ENCODE measurements around the gene ZBTB17. TPM values are rescaled to one million over a fixed set of nuclear protein-coding genes. Genes with fewer than 3 reads are reported as not detected.

ZBTB17 gene
- total and polyA plus RNA-seq, 2 of the 8 experiments (the other 6 are each of a cell fraction or from before 2014, with no cell fraction given) = 24.7 to 36.2 TPM

DNA sequence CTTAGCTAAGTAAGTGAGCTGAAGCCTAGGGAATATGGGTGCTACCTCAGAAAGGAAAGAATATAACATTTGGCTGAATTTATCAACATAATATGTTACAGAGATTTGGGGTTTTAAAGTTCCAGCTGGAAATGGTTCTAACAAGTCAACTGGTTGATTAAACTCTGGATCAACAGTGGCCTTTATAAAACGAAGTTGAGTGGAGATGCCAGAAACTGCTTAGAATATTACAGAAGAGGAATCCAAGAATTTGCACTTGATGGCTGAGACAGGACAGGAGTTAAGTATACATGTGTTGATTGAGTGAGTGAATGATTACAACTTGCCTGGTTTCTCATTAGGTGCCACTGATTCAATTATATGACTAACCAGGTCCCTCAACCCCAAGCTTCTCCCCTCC lies 7.4 kb upstream of the ZBTB17 start:
- H2BK5ac ChIP-seq (ENCODE audit: low read depth, low read length) = no peak overlapping the region
- H3K14ac ChIP-seq (ENCODE audit: insufficient read length) = no peak overlapping the region
- H4K5ac ChIP-seq (ENCODE audit: insufficient read length, low read depth, low read length) = no peak overlapping the region
- H2AK5ac ChIP-seq (ENCODE audit: low read depth, low read length) = no peak overlapping the region
- no peak overlapping the region for H2BK120ac ChIP-seq (replicated peaks; ENCODE audit: low read depth, low read length)
- 32% methylated on average over 1 of the region's 1 CpG; no CpG with 5 or more reads in 1 of the 2 experiments for WGBS, 2 experiments (ENCODE audit: extremely low coverage in 1 of 2, insufficient coverage in 1 of 2, insufficient read length in 1 of 2, insufficient replicate concordance in 2 of 2, low coverage in 1 of 2, low lambda C conversion rate in 2 of 2, missing lambda C conversion rate in 1 of 2)
- H3K79me2 ChIP-seq (ENCODE audit: control insufficient read depth in 1 of 2, insufficient read depth in 2 of 2, low read length in 2 of 2) = no peaks in the 10 kb centered on the region
- FAIRE-seq = no peak
- H2BK20ac ChIP-seq (ENCODE audit: low read length) = no peak overlapping the region
- no peak for DNase-seq (ENCODE audit: low read depth in 1 of 2, low spot score in 2 of 2)
- no peaks in the 10 kb centered on the region for H3K36me3 ChIP-seq (ENCODE audit: control insufficient read depth in 2 of 4, insufficient read depth in 4 of 4, low read length in 3 of 4)
- H3K27ac ChIP-seq (ENCODE audit: low read depth, low read length) = no peak overlapping the region
- no peak overlapping the region for H4K8ac ChIP-seq (ENCODE audit: extremely low read depth, insufficient read depth, low read length)
- H3K4me2 ChIP-seq (ENCODE audit: insufficient read depth in 1 of 2, low read depth in 2 of 2, low read length in 2 of 2) = no peak overlapping the region
- no peak overlapping the region for H3K4ac ChIP-seq (replicated peaks; ENCODE audit: insufficient read length, low read depth, low read length)
- H3K9ac ChIP-seq (replicated peaks in 1 of 4; ENCODE audit: extremely low read depth in 1 of 4, low read depth in 3 of 4, low read length in 3 of 4) = no peak overlapping the region
- H3K18ac ChIP-seq (ENCODE audit: extremely low read depth, low read length) = no peak overlapping the region
- H2AFZ ChIP-seq (ENCODE audit: low read length) = no peak overlapping the region
- no peak overlapping the region for H3K56ac ChIP-seq (replicated peaks; ENCODE audit: insufficient read length, low read depth, low read length)
- no peaks in the 10 kb centered on the region for H3K4me1 ChIP-seq (replicated peaks in 1 of 4; ENCODE audit: control insufficient read depth in 3 of 4, insufficient read depth in 4 of 4, low read length in 3 of 4)
- no peaks in the 10 kb centered on the region; the same call in 1 of the 2 replicates for H3K23me2 ChIP-seq (ENCODE audit: low read depth, low read length)
- no peak overlapping the region for H3K4me3 ChIP-seq (ENCODE audit: extremely low read depth in 1 of 4, insufficient read depth in 2 of 4, low read depth in 3 of 4, low read length in 4 of 4)
- ChIA-PET CTCF (ENCODE audit: partially characterized antibody) (interaction anchor here (1.0 to 1.2 kb wide), 2 partner anchors 20 to 191 kb away, joined by 3 to 5 read pairs; no protein-coding TSS in a partner anchor), POLR2A (ENCODE audit: partially characterized antibody) (no interaction called here)
- H4K91ac ChIP-seq (replicated peaks; ENCODE audit: insufficient read length, low read length) = no peak overlapping the region
- H2BK15ac ChIP-seq (ENCODE audit: low read length) = no peak overlapping the region
- H4K20me1 ChIP-seq (replicated peaks in 1 of 2; ENCODE audit: control insufficient read depth in 1 of 2, insufficient read depth in 2 of 2, low read length in 2 of 2) = no peaks in the 10 kb centered on the region
- no peaks in the 10 kb centered on the region for H3K27me3 ChIP-seq (replicated peaks in 1 of 4; ENCODE audit: control insufficient read depth in 3 of 4, extremely low read depth in 1 of 4, insufficient read depth in 3 of 4, low read length in 3 of 4)
- H3K23ac ChIP-seq (ENCODE audit: insufficient read length) = no peak overlapping the region
- no peaks in the 10 kb centered on the region for H3K79me1 ChIP-seq (ENCODE audit: low read depth, low read length)
- no peak overlapping the region for H2BK12ac ChIP-seq (ENCODE audit: low read depth, low read length)
- 0 out of 4 replicates have a peak, but pooled peaks cover 0 to 6% of the 10 kb centered on the region in 2 experiments for H3K9me3 ChIP-seq (ENCODE audit: insufficient read depth in 2 of 2, low read depth in 1 of 2, low read length in 1 of 2)
- TF ChIP-seq, protein P1, sequence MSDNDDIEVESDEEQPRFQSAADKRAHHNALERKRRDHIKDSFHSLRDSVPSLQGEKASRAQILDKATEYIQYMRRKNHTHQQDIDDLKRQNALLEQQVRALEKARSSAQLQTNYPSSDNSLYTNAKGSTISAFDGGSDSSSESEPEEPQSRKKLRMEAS (IDR thresholded peaks at IDR 0.05) = no peak
- TF ChIP-seq POU5F1 (IDR thresholded peaks at IDR 0.05; ENCODE audit: low read depth, low read length) = no peak
- no peak for TF ChIP-seq KDM4A (IDR thresholded peaks at IDR 0.05; ENCODE audit: low read depth, low read length, severe bottlenecking)
- no peak for TF ChIP-seq MAFK (IDR thresholded peaks at IDR 0.05; ENCODE audit: low read depth, low read length)
- TF ChIP-seq CREB1 (IDR thresholded peaks at IDR 0.05) = no peak
- TF ChIP-seq EP300 (IDR thresholded peaks at IDR 0.05; ENCODE audit: borderline replicate concordance in 1 of 2, low read depth in 2 of 2, low read length in 2 of 2) = no peak
- no peak for TF ChIP-seq TEAD4 (IDR thresholded peaks at IDR 0.05; ENCODE audit: low read depth, low read length)
- TF ChIP-seq ZNF274 (IDR thresholded peaks at IDR 0.05; ENCODE audit: borderline replicate concordance, extremely low read depth, low read length) = no peak
- no peak for TF ChIP-seq BACH1 (IDR thresholded peaks at IDR 0.05; ENCODE audit: low read length)
- no peak for TF ChIP-seq SIX5 (IDR thresholded peaks at IDR 0.05; ENCODE audit: low read depth, low read length)
- no peak for TF ChIP-seq NRF1 (IDR thresholded peaks at IDR 0.05; ENCODE audit: low read depth, low read length)
- TF ChIP-seq FOSL1 (IDR thresholded peaks at IDR 0.05; ENCODE audit: insufficient read depth, low read depth, low read length) = no peak
- TF ChIP-seq TAF1 (IDR thresholded peaks at IDR 0.05; ENCODE audit: low read depth, low read length) = no peak
- no peak for TF ChIP-seq CHD1 (IDR thresholded peaks at IDR 0.05; ENCODE audit: low read depth, low read length)
- TF ChIP-seq CBX5 (IDR thresholded peaks at IDR 0.05; ENCODE audit: low read depth, low read length) = no peak

Data from H1 (cell line).